ENCODE data around the gene LY86. TPM values are rescaled to one million over a fixed set of nuclear protein-coding genes. Genes with fewer than 3 reads are reported as not detected.

The LY86 gene
- total RNA-seq, 4 donors from 2014 or later: 0.73 to 4.4 TPM; not detected in 2

DNA sequence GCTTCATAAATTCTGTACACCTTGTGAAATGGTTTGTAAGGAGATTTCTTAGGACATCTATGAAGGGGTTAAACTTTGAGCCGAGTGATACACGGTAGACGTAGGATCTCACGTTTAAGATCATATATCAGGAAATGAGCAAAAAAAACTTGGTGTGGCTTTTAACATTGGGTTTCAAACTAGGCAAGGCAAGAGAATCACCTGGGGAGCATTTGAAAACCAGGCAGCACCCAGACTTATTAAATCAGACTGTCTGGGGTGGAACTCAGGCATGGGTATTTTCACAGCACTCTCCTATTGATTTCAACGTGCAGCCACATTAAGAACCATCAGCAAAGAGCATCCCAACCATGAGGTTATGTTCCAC lies 26.4 kb downstream of the LY86 start:
- no peak for DNase-seq
- Histone ChIP-seq H3K27me3 (no peaks in the 10 kb centered on the region), H3K9me3 (no peaks in the 10 kb centered on the region), H3K4me1 (no peaks in the 10 kb centered on the region), H3K4me3 (no peak overlapping the region), H3K36me3 (no peaks in the 10 kb centered on the region), H3K27ac (peak overlapping the region; percentile 60 to 69)
- no peak for TF ChIP-seq POLR2A (IDR thresholded peaks at IDR 0.05)
- TF ChIP-seq, protein P1, sequence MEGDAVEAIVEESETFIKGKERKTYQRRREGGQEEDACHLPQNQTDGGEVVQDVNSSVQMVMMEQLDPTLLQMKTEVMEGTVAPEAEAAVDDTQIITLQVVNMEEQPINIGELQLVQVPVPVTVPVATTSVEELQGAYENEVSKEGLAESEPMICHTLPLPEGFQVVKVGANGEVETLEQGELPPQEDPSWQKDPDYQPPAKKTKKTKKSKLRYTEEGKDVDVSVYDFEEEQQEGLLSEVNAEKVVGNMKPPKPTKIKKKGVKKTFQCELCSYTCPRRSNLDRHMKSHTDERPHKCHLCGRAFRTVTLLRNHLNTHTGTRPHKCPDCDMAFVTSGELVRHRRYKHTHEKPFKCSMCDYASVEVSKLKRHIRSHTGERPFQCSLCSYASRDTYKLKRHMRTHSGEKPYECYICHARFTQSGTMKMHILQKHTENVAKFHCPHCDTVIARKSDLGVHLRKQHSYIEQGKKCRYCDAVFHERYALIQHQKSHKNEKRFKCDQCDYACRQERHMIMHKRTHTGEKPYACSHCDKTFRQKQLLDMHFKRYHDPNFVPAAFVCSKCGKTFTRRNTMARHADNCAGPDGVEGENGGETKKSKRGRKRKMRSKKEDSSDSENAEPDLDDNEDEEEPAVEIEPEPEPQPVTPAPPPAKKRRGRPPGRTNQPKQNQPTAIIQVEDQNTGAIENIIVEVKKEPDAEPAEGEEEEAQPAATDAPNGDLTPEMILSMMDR (IDR thresholded peaks at IDR 0.05): no peak
- intact Hi-C loops (cut with DNase I; ENCODE audit: low total_unique reads): no loop called here

GRCh38 chr6:6616656-6617055 lies 28.1 kb downstream of the LY86 start:
- intact Hi-C loops (cut with DNase I; ENCODE audit: low total_unique reads): no loop called here
- Histone ChIP-seq H3K9me3 (no peaks in the 10 kb centered on the region), H3K4me1 (no peaks in the 10 kb centered on the region), H3K27ac (no peak overlapping the region), H3K27me3 (no peaks in the 10 kb centered on the region), H3K36me3 (no peaks in the 10 kb centered on the region), H3K4me3 (no peak overlapping the region)
- TF ChIP-seq, protein P1 (IDR thresholded peaks at IDR 0.05): no peak
- no peak for TF ChIP-seq POLR2A (IDR thresholded peaks at IDR 0.05)
- no peak for DNase-seq

DNA sequence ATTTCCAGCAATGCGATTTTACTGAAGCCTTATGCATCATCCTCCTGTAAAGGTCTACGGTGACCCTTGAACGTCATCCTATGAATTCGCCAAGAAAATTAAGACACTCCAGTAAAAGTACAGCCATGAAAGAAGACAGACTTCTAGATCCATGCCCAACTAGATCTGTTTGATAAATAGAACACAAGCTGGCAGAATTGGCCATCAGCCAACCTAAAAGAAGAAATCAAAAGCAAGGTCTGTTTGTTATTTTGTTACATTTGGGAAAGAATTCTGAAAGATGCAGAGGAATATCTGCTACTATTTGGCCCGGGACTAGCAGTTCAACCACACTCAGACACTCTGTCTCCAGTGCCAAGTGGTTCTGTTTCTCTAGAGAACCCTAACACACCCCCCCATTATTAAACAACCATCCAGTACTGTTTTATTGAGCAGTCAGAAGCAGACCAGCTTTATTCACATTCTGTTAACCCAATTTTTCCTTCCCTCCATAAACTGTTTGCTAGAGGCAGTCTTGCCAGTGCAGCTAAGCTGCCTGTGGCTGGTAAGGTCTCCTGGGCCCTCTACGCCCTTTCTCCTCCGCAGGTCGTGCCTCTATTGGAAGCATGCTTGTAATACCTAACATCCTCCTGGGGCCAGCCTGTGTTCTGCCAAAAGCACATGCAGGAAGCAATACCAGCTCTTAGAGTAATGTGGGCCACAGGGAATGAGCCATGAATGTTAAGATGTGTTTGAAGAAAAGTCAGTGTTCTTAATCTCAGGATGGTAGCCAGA lies 30.7 kb downstream of the LY86 start:
- no peak for DNase-seq
- Histone ChIP-seq H3K36me3 (no peaks in the 10 kb centered on the region), H3K4me3 (no peak overlapping the region), H3K9me3 (no peaks in the 10 kb centered on the region), H3K27ac (peak overlapping the region; percentile 1 to 3), H3K27me3 (no peaks in the 10 kb centered on the region), H3K4me1 (no peaks in the 10 kb centered on the region)
- intact Hi-C loops (cut with DNase I; ENCODE audit: low total_unique reads): no loop called here
- no peak for TF ChIP-seq POLR2A (IDR thresholded peaks at IDR 0.05)
- TF ChIP-seq, protein P1 (IDR thresholded peaks at IDR 0.05): no peak

DNA sequence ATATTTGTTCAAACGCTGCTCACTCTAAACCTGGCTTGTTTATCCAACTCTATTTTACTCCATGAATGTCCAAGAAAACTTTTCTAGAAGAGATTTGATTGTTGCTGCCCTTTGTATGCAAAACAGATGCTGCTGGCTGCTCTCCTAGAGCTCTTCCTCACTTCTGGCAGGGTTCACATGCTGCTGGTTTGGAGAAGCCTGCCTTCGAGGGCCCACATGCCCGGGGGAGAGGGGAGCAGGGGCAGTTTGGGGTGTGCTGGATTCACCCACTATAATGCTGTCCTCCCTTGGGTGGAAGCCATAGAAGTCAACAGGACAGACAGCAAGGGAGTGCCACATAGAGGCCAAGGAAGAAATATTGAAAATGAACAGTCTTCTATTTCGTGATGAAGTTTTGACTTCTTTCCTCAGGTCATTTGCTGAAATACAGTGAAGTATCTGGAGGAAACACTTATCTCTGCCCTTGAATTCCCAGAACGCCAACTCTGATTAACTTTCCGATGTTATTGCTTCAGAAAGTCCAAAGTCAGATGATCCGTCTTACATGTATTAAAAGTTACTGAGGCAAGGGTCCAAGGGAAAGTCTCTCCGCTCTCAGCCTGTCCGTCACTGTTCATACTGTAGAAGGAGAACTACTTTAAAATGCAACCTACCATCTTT lies 32.4 kb downstream of the LY86 start:
- intact Hi-C loops (cut with DNase I; ENCODE audit: low total_unique reads): no loop called here
- Histone ChIP-seq H3K9me3 (no peaks in the 10 kb centered on the region), H3K27me3 (no peaks in the 10 kb centered on the region), H3K27ac (peak overlapping the region; percentile 37 to 61), H3K4me3 (no peak overlapping the region), H3K36me3 (no peaks in the 10 kb centered on the region), H3K4me1 (no peaks in the 10 kb centered on the region)
- TF ChIP-seq, protein P1 (IDR thresholded peaks at IDR 0.05): no peak
- no peak for TF ChIP-seq POLR2A (IDR thresholded peaks at IDR 0.05)
- DNase-seq: no peak

DNA sequence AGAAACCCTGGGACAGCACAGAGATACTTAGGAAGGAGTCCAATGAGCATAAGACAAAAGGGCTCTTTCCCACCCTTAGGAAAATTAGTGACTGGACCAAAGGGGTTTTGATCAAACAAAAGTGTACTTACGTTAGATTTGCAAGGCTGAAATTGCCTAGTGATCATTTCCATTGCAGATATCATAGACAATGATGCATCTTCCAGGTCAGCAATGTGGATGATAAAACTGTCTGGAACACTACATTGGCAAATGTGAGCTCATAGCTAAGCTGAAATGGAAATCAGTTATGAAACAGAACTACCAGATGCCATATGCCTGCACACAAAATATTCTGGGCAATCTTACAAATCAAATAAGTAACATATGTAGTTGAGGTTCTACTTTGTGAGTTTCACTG lies 34.0 kb downstream of the LY86 start:
- TF ChIP-seq, protein P1 (IDR thresholded peaks at IDR 0.05): no peak
- TF ChIP-seq POLR2A (IDR thresholded peaks at IDR 0.05): no peak
- no peaks in the 10 kb centered on the region for H3K36me3 ChIP-seq
- no peak overlapping the region for H3K4me3 ChIP-seq
- no peak for DNase-seq
- H3K27me3 ChIP-seq: no peaks in the 10 kb centered on the region
- H3K4me1 ChIP-seq: no peaks in the 10 kb centered on the region
- no peak overlapping the region for H3K27ac ChIP-seq
- intact Hi-C loops (cut with DNase I; ENCODE audit: low total_unique reads): no loop called here
- no peaks in the 10 kb centered on the region for H3K9me3 ChIP-seq

All from uterus (tissue), 4 donors.